NCI-H1436 treated with DMSO at 0.1 percent for 48 hours (cell line): ENCODE data around the gene S100A1.

ENCODE experiments used
- DNase-seq: peaks from one replicate; lab custom pipeline; 2025; lab: John Stamatoyannopoulos, UW

S100A1 gene

GRCh38 chr1:153610811-153611301, 17.4 kb upstream of the S100A1 start:
- no peak for DNase-seq

- DNase-seq, result no peak
Observed at GRCh38 chr1:153611356-153611755, 16.9 kb upstream of the S100A1 start.

- DNase-seq, result no peak
Observed at GRCh38 chr1:153612111-153612754, 16.0 kb upstream of the S100A1 start.

- DNase-seq, result no peak
Observed at GRCh38 chr1:153612755-153613331, 15.4 kb upstream of the S100A1 start, which contains the start of gene S100A16. Gene S100A16, minus strand, starts transcription at chr1:153613137. Its CDS starts 4,986 bp downstream, at chr1:153608151.

- no peak for DNase-seq
Observed at GRCh38 chr1:153613406-153613805, 14.8 kb upstream of the S100A1 start.

- DNase-seq, result no peak
Observed at GRCh38 chr1:153614189-153614900, 13.9 kb upstream of the S100A1 start.

- DNase-seq, result no peak
Observed at GRCh38 chr1:153614906-153615305, 13.3 kb upstream of the S100A1 start.

- DNase-seq, result no peak
Observed at GRCh38 chr1:153615406-153615805, 12.8 kb upstream of the S100A1 start.

GRCh38 chr1:153616144-153616916, 11.9 kb upstream of the S100A1 start, which contains the start of gene S100A14:
Gene S100A14, minus strand, starts transcription at chr1:153616325. Its CDS starts 467 bp downstream, at chr1:153615858.
- DNase-seq, result no peak

GRCh38 chr1:153616917-153617311, 11.3 kb upstream of the S100A1 start:
- no peak for DNase-seq

- no peak for DNase-seq
Observed at GRCh38 chr1:153617663-153618062, 10.6 kb upstream of the S100A1 start.

- DNase-seq, result no peak
Observed at GRCh38 chr1:153619171-153619570, 9.1 kb upstream of the S100A1 start.

GRCh38 chr1:153623101-153623500, 5.1 kb upstream of the S100A1 start:
- DNase-seq, result no peak

GRCh38 chr1:153624965-153625611, 3.1 kb upstream of the S100A1 start:
- DNase-seq, result no peak

GRCh38 chr1:153626477-153626903, 1.7 kb upstream of the S100A1 start:
- no peak for DNase-seq

- peak; percentile 78 for DNase-seq
Observed at GRCh38 chr1:153626904-153627714, 1.1 kb upstream of the S100A1 start, which contains the start of gene S100A13. Gene S100A13, minus strand, starts transcription at chr1:153627505. Its CDS starts 1,033 bp downstream, at chr1:153626472.

- no peak for DNase-seq
Observed at GRCh38 chr1:153628638-153629342, 556 bp downstream of the S100A1 start.

- no peak for DNase-seq
Observed at GRCh38 chr1:153629343-153629665, 1.1 kb downstream of the S100A1 start.

- no peak for DNase-seq
Observed at GRCh38 chr1:153629971-153630370, 1.7 kb downstream of the S100A1 start.

GRCh38 chr1:153630384-153630783, 2.1 kb downstream of the S100A1 start:
- no peak for DNase-seq
